Measurements from ENCODE around the gene ABCG5. TPM values are rescaled to one million over a fixed set of nuclear protein-coding genes. Genes with fewer than 3 reads are reported as not detected.

Gene ABCG5
- total and polyA plus RNA-seq, 2 experiments from 2014 or later: 0.08 TPM; not detected in 1

- no peak for TF ChIP-seq REST (IDR thresholded peaks at IDR 0.05; ENCODE audit: unreplicated experiment)
- TF ChIP-seq STAT1 (IDR thresholded peaks at IDR 0.05; ENCODE audit: unreplicated experiment): no peak
- no peak for TF ChIP-seq POLR2AphosphoS5 (IDR thresholded peaks at IDR 0.05; ENCODE audit: low read depth)
- TF ChIP-seq CREB1 (CRISPR knock-in tag; IDR thresholded peaks at IDR 0.05; ENCODE audit: low read depth): no peak
- TF ChIP-seq ZNF114 (CRISPR knock-in tag; IDR thresholded peaks at IDR 0.05): no peak
- no peak for TF ChIP-seq EZH2 (IDR thresholded peaks at IDR 0.05; ENCODE audit: low read depth, unreplicated experiment)
- TF ChIP-seq EZH2phosphoT487 (IDR thresholded peaks at IDR 0.05; ENCODE audit: unreplicated experiment): no peak
- no peak for TF ChIP-seq ZNF331 (CRISPR knock-in tag; IDR thresholded peaks at IDR 0.05; ENCODE audit: low read depth)
- no peak for TF ChIP-seq ETS1 (IDR thresholded peaks at IDR 0.05)
These were observed 42.3 kb upstream of the ABCG5 start (continued) for GRCh38 chr2:43880952-43881351.

GRCh38 chr2:43880471-43880870 lies 41.8 kb upstream of the ABCG5 start:
- Mint-ChIP-seq H3K27me3 (ENCODE audit: insufficient read depth, low read depth, poor library complexity) (peaks cover 6% of the 10 kb centered on the region), H3K9me3 (no peaks in the 10 kb centered on the region), H3K4me1 (peaks cover 5% of the 10 kb centered on the region; the same call in 1 of the 3 replicates), H3K36me3 (ENCODE audit: low read depth) (no peaks in the 10 kb centered on the region; the same call in 2 of the 3 replicates), H3K4me3 (no peak overlapping the region), H3K27ac (no peak overlapping the region)
- no peaks in the 10 kb centered on the region for H3K9me2 ChIP-seq (ENCODE audit: insufficient read depth)
- no peaks in the 10 kb centered on the region for H3K79me2 ChIP-seq (replicated peaks; ENCODE audit: insufficient read depth)
- H3K4me2 ChIP-seq: no peak overlapping the region
- H3K27me3 ChIP-seq (ENCODE audit: insufficient read depth): no peaks in the 10 kb centered on the region
- H3K4me3 ChIP-seq: no peak overlapping the region
- 0 out of 2 replicates have a peak, but pooled peaks cover 6% of the 10 kb centered on the region for H3F3A ChIP-seq (replicated peaks; ENCODE audit: low read depth)
- H3K4me1 ChIP-seq (ENCODE audit: insufficient read depth): peaks cover 5% of the 10 kb centered on the region; the same call in 1 of the 2 replicates
- ATAC-seq (no peak), DNase-seq (ENCODE audit: low spot score) (no peak)
- no peaks in the 10 kb centered on the region for H4K20me1 ChIP-seq (replicated peaks; ENCODE audit: insufficient read depth)
- H2AFZ ChIP-seq: no peak overlapping the region
- H3K27ac ChIP-seq (ENCODE audit: low read depth): no peak overlapping the region
- no peaks in the 10 kb centered on the region for H3K36me3 ChIP-seq (ENCODE audit: insufficient read depth)
- TF ChIP-seq ZNF462 (CRISPR knock-in tag; IDR thresholded peaks at IDR 0.05): no peak
- TF ChIP-seq CTCF (conservative IDR thresholded peaks at IDR 0.05; ENCODE audit: low read depth in 2 of 2): no peak
- TF ChIP-seq JUNB (IDR thresholded peaks at IDR 0.05; ENCODE audit: unreplicated experiment): no peak
- no peak for TF ChIP-seq ZNF114 (CRISPR knock-in tag; IDR thresholded peaks at IDR 0.05)
